WTC11 (cell line): ENCODE data around the gene CNTNAP2. TPM values are rescaled to one million over a fixed set of nuclear protein-coding genes. Genes with fewer than 3 reads are reported as not detected.

Experiments used
- ATAC-seq: fragments of 200-7000 bp; cut with Tn5 transposase; 2 replicates; pipeline ENCODE4 v1.10.0; 2021; ENCODE audit warnings: mild to moderate bottlenecking, moderate library complexity
- CTCF ChIA-PET: fragments of 300-600 bp; sonication (Branson Sonifier 250); formaldehyde crosslinking; loops from one replicate; lab custom pipeline; 2021; ENCODE audit warnings: antibody characterized with exemption; lab: Charles Lee
- POLR2A ChIA-PET: fragments of 350-600 bp; sonication (Branson Sonifier 250); formaldehyde crosslinking; loops from one replicate; lab custom pipeline; 2021; ENCODE audit warnings: antibody characterized with exemption; lab: Charles Lee
- DNase-seq: peaks from one replicate; pipeline ENCODE4 v3.0.0; 2021; ENCODE audit warnings: low spot score
- H3K27ac Mint-ChIP-seq: 2 replicates; pipeline ENCODE4 v1.8.0; 2021; ENCODE audit warnings: mixed read lengths
- H3K27me3 Mint-ChIP-seq: 2 replicates; pipeline ENCODE4 v1.8.0; 2021; ENCODE audit warnings: low read depth, mild to moderate bottlenecking, moderate library complexity, mixed read lengths
- H3K36me3 Mint-ChIP-seq: 2 replicates; pipeline ENCODE4 v1.8.0; 2021; ENCODE audit warnings: mixed read lengths
- H3K4me1 Mint-ChIP-seq: 2 replicates; pipeline ENCODE4 v1.8.0; 2022; ENCODE audit warnings: mixed read lengths
- H3K4me3 Mint-ChIP-seq: 2 replicates; pipeline ENCODE4 v1.8.0; 2021; ENCODE audit warnings: mild to moderate bottlenecking, moderate library complexity, mixed read lengths
- H3K9me3 Mint-ChIP-seq: 2 replicates; pipeline ENCODE4 v1.8.0; 2021; ENCODE audit warnings: mixed read lengths
- CBFB ChIP-seq: sonication (generic); formaldehyde crosslinking; IDR thresholded peaks from 2 replicates; pipeline ENCODE4 v1.8.1; 2022; ENCODE audit warnings: mild to moderate bottlenecking, low read depth, missing genetic modification reagents
- CREB1 ChIP-seq: sonication (generic); formaldehyde crosslinking; IDR thresholded peaks from 2 replicates; pipeline ENCODE4 v1.8.0; 2023; ENCODE audit warnings: mild to moderate bottlenecking, missing genetic modification reagents
- EMX1 ChIP-seq: fragments of 250-450 bp; sonication (Bioruptor Pico); IDR thresholded peaks from 2 replicates; pipeline ENCODE4 v1.8.0; 2021; ENCODE audit warnings: mild to moderate bottlenecking
- ETV6 ChIP-seq: sonication (generic); formaldehyde crosslinking; IDR thresholded peaks from 2 replicates; pipeline ENCODE4 v1.8.1; 2022; ENCODE audit warnings: mild to moderate bottlenecking, missing genetic modification reagents
- GTF2I ChIP-seq: fragments of 250-450 bp; sonication (Bioruptor Pico); conservative IDR thresholded peaks from 2 replicates; pipeline ENCODE4 v1.4.0; 2021; ENCODE audit warnings: mild to moderate bottlenecking
- HMGA2 ChIP-seq: fragments of 250-450 bp; sonication (Bioruptor Pico); IDR thresholded peaks from 2 replicates; pipeline ENCODE4 v1.4.0; 2021; ENCODE audit warnings: mild to moderate bottlenecking, moderate library complexity
- JAZF1 ChIP-seq: fragments of 250-450 bp; sonication (Bioruptor Pico); IDR thresholded peaks from 2 replicates; pipeline ENCODE4 v1.9.0; 2021; ENCODE audit warnings: moderate library complexity, mild to moderate bottlenecking, inconsistent platforms
- NFYB ChIP-seq: sonication (generic); formaldehyde crosslinking; conservative IDR thresholded peaks from 2 replicates; pipeline ENCODE4 v1.8.0; 2022; ENCODE audit warnings: low read depth, missing genetic modification reagents
- NR2C2 ChIP-seq: sonication (generic); formaldehyde crosslinking; IDR thresholded peaks from 2 replicates; pipeline ENCODE4 v1.8.0; 2022; ENCODE audit warnings: mild to moderate bottlenecking, missing genetic modification reagents
- PRRX2 ChIP-seq: fragments of 250-450 bp; sonication (Bioruptor Pico); IDR thresholded peaks from 2 replicates; pipeline ENCODE4 v1.8.0; 2021; ENCODE audit warnings: mild to moderate bottlenecking
- SMAD3 ChIP-seq: sonication (generic); formaldehyde crosslinking; IDR thresholded peaks from 2 replicates; pipeline ENCODE4 v1.8.0; 2022; ENCODE audit warnings: missing genetic modification reagents, mild to moderate bottlenecking, borderline replicate concordance
- TCF7 ChIP-seq: sonication (generic); formaldehyde crosslinking; IDR thresholded peaks from 2 replicates; pipeline ENCODE4 v1.8.0; 2022; ENCODE audit warnings: mild to moderate bottlenecking, low read depth, missing genetic modification reagents, moderate library complexity
- ZNF121 ChIP-seq: sonication (generic); formaldehyde crosslinking; IDR thresholded peaks from 2 replicates; pipeline ENCODE4 v1.8.0; 2023; ENCODE audit warnings: missing genetic modification reagents
- ZNF416 ChIP-seq: fragments of 250-450 bp; sonication (Bioruptor Pico); IDR thresholded peaks from 2 replicates; pipeline ENCODE4 v1.9.0; 2021; ENCODE audit warnings: mild to moderate bottlenecking, inconsistent platforms
- ZSCAN18 ChIP-seq: fragments of 250-450 bp; sonication (Bioruptor Pico); IDR thresholded peaks from 2 replicates; pipeline ENCODE4 v2.1.2; 2022; ENCODE audit warnings: mild to moderate bottlenecking, moderate library complexity
- total RNA-seq: library from RNA; stranded (reverse); gene quantifications from 3 replicates; pipeline ENCODE4 v1.2.3, GENCODE V29; 2021
- TF ChIP-seq, protein P1 (sequence below): fragments of 250-450 bp; sonication (Bioruptor Pico); IDR thresholded peaks from 2 replicates; pipeline ENCODE4 v1.9.0; 2021; ENCODE audit warnings: mild to moderate bottlenecking
- TF ChIP-seq, protein P2 (sequence below): sonication (generic); formaldehyde crosslinking; IDR thresholded peaks from 2 replicates; pipeline ENCODE4 v1.8.1; 2022; ENCODE audit warnings: mild to moderate bottlenecking, moderate library complexity, missing genetic modification reagents
- TF ChIP-seq, protein P3 (sequence below): fragments of 250-450 bp; sonication (Bioruptor Pico); IDR thresholded peaks from 2 replicates; pipeline ENCODE4 v1.9.0; 2021; ENCODE audit warnings: mild to moderate bottlenecking
- TF ChIP-seq, protein P4 (sequence below): sonication (generic); formaldehyde crosslinking; IDR thresholded peaks from 2 replicates; pipeline ENCODE4 v1.8.0; 2023; ENCODE audit warnings: mild to moderate bottlenecking, missing genetic modification reagents
- TF ChIP-seq, protein P5 (sequence below): sonication (generic); formaldehyde crosslinking; IDR thresholded peaks from 2 replicates; pipeline ENCODE4 v1.8.0; 2022; ENCODE audit warnings: missing genetic modification reagents

Gene CNTNAP2
- total RNA-seq, 1 experiment from 2014 or later = 63.8 TPM

- Mint-ChIP-seq H3K9me3 (no peaks in the 10 kb centered on the region), H3K4me3 (no peak overlapping the region), H3K4me1 (0 out of 2 replicates have a peak, but pooled peaks cover 5% of the 10 kb centered on the region), H3K36me3 (no peaks in the 10 kb centered on the region), H3K27me3 (no peaks in the 10 kb centered on the region), H3K27ac (no peak overlapping the region)
- no peak for DNase-seq
- TF ChIP-seq, protein P1, sequence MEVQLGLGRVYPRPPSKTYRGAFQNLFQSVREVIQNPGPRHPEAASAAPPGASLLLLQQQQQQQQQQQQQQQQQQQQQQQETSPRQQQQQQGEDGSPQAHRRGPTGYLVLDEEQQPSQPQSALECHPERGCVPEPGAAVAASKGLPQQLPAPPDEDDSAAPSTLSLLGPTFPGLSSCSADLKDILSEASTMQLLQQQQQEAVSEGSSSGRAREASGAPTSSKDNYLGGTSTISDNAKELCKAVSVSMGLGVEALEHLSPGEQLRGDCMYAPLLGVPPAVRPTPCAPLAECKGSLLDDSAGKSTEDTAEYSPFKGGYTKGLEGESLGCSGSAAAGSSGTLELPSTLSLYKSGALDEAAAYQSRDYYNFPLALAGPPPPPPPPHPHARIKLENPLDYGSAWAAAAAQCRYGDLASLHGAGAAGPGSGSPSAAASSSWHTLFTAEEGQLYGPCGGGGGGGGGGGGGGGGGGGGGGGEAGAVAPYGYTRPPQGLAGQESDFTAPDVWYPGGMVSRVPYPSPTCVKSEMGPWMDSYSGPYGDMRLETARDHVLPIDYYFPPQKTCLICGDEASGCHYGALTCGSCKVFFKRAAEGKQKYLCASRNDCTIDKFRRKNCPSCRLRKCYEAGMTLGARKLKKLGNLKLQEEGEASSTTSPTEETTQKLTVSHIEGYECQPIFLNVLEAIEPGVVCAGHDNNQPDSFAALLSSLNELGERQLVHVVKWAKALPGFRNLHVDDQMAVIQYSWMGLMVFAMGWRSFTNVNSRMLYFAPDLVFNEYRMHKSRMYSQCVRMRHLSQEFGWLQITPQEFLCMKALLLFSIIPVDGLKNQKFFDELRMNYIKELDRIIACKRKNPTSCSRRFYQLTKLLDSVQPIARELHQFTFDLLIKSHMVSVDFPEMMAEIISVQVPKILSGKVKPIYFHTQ (CRISPR knock-in tag) = no peak
- no peak for TF ChIP-seq PRRX2 (CRISPR knock-in tag)
- no peak for TF ChIP-seq CBFB (CRISPR knock-in tag)
- TF ChIP-seq TCF7 (CRISPR knock-in tag) = no peak
- TF ChIP-seq, protein P2, sequence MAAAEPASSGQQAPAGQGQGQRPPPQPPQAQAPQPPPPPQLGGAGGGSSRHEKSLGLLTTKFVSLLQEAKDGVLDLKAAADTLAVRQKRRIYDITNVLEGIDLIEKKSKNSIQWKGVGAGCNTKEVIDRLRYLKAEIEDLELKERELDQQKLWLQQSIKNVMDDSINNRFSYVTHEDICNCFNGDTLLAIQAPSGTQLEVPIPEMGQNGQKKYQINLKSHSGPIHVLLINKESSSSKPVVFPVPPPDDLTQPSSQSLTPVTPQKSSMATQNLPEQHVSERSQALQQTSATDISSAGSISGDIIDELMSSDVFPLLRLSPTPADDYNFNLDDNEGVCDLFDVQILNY (CRISPR knock-in tag) = no peak
- no peak for TF ChIP-seq SMAD3 (CRISPR knock-in tag)
- TF ChIP-seq, protein P3, sequence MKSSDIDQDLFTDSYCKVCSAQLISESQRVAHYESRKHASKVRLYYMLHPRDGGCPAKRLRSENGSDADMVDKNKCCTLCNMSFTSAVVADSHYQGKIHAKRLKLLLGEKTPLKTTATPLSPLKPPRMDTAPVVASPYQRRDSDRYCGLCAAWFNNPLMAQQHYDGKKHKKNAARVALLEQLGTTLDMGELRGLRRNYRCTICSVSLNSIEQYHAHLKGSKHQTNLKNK (CRISPR knock-in tag) = no peak
- TF ChIP-seq ZNF121 (CRISPR knock-in tag) = no peak
- TF ChIP-seq NFYB = no peak
- no peak for TF ChIP-seq CREB1 (CRISPR knock-in tag)
- TF ChIP-seq ZSCAN18 = no peak
- no peak for TF ChIP-seq ZNF416 (CRISPR knock-in tag)
- no peak for TF ChIP-seq ETV6 (CRISPR knock-in tag)
- TF ChIP-seq, protein P4, sequence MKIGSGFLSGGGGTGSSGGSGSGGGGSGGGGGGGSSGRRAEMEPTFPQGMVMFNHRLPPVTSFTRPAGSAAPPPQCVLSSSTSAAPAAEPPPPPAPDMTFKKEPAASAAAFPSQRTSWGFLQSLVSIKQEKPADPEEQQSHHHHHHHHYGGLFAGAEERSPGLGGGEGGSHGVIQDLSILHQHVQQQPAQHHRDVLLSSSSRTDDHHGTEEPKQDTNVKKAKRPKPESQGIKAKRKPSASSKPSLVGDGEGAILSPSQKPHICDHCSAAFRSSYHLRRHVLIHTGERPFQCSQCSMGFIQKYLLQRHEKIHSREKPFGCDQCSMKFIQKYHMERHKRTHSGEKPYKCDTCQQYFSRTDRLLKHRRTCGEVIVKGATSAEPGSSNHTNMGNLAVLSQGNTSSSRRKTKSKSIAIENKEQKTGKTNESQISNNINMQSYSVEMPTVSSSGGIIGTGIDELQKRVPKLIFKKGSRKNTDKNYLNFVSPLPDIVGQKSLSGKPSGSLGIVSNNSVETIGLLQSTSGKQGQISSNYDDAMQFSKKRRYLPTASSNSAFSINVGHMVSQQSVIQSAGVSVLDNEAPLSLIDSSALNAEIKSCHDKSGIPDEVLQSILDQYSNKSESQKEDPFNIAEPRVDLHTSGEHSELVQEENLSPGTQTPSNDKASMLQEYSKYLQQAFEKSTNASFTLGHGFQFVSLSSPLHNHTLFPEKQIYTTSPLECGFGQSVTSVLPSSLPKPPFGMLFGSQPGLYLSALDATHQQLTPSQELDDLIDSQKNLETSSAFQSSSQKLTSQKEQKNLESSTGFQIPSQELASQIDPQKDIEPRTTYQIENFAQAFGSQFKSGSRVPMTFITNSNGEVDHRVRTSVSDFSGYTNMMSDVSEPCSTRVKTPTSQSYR (CRISPR knock-in tag) = no peak
- no peak for TF ChIP-seq NR2C2 (CRISPR knock-in tag)
- no peak for TF ChIP-seq EMX1 (CRISPR knock-in tag)
- TF ChIP-seq JAZF1 (CRISPR knock-in tag) = no peak
- TF ChIP-seq, protein P5, sequence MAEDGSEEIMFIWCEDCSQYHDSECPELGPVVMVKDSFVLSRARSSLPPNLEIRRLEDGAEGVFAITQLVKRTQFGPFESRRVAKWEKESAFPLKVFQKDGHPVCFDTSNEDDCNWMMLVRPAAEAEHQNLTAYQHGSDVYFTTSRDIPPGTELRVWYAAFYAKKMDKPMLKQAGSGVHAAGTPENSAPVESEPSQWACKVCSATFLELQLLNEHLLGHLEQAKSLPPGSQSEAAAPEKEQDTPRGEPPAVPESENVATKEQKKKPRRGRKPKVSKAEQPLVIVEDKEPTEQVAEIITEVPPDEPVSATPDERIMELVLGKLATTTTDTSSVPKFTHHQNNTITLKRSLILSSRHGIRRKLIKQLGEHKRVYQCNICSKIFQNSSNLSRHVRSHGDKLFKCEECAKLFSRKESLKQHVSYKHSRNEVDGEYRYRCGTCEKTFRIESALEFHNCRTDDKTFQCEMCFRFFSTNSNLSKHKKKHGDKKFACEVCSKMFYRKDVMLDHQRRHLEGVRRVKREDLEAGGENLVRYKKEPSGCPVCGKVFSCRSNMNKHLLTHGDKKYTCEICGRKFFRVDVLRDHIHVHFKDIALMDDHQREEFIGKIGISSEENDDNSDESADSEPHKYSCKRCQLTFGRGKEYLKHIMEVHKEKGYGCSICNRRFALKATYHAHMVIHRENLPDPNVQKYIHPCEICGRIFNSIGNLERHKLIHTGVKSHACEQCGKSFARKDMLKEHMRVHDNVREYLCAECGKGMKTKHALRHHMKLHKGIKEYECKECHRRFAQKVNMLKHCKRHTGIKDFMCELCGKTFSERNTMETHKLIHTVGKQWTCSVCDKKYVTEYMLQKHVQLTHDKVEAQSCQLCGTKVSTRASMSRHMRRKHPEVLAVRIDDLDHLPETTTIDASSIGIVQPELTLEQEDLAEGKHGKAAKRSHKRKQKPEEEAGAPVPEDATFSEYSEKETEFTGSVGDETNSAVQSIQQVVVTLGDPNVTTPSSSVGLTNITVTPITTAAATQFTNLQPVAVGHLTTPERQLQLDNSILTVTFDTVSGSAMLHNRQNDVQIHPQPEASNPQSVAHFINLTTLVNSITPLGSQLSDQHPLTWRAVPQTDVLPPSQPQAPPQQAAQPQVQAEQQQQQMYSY (CRISPR knock-in tag) = no peak
- TF ChIP-seq GTF2I (CRISPR knock-in tag) = no peak
- no peak for TF ChIP-seq HMGA2 (CRISPR knock-in tag)
- ChIA-PET CTCF (interaction anchor here (0.6 to 0.8 kb wide), 2 partner anchors 43 to 106 kb away, joined by 3 read pairs; no protein-coding TSS in a partner anchor), POLR2A (no interaction called here)
- ATAC-seq = peak; percentile 43
These were observed 12.7 kb downstream of the CNTNAP2 start for GRCh38 chr7:146129296-146129695.
